ENCODE results near the gene C9orf72.
"Not testable (repeated sequence)": the region's sequence is repeated elsewhere in the genome, so short reads cannot be mapped to it uniquely, and the experiment has no call there.

Gene C9orf72

DNA sequence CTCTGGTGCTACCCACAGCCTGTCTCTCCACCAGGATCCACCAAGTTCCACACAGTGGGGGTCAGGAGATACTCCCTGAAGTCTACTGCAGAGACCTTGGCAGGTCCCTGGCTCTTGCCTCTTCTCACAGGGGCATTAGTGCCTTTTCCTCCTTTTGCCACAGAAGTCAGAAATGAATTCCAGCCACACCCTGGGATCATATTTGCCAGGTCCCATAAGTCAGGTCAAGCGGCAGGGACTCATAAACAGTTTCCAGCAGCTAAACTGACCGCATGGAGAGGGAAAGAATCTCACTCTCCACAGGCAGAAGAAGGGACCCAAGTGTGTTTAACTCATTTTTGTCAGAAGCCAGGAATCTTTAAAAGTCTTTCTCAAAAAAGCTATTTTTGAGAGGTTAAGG is 62.5 kb downstream of the C9orf72 start:
- no peak overlapping the region for H3K4me3 ChIP-seq (ENCODE audit: low read depth, low read length)
- TF ChIP-seq, protein P1, sequence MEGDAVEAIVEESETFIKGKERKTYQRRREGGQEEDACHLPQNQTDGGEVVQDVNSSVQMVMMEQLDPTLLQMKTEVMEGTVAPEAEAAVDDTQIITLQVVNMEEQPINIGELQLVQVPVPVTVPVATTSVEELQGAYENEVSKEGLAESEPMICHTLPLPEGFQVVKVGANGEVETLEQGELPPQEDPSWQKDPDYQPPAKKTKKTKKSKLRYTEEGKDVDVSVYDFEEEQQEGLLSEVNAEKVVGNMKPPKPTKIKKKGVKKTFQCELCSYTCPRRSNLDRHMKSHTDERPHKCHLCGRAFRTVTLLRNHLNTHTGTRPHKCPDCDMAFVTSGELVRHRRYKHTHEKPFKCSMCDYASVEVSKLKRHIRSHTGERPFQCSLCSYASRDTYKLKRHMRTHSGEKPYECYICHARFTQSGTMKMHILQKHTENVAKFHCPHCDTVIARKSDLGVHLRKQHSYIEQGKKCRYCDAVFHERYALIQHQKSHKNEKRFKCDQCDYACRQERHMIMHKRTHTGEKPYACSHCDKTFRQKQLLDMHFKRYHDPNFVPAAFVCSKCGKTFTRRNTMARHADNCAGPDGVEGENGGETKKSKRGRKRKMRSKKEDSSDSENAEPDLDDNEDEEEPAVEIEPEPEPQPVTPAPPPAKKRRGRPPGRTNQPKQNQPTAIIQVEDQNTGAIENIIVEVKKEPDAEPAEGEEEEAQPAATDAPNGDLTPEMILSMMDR (IDR thresholded peaks at IDR 0.05; ENCODE audit: low read depth, low read length, missing control alignments): no peak

GRCh38 chr9:27506981-27507380 is 66.3 kb downstream of the C9orf72 start:
- no peak for DNase-seq (ENCODE audit: low read depth)
- TF ChIP-seq, protein P1 (IDR thresholded peaks at IDR 0.05; ENCODE audit: low read depth, low read length, missing control alignments): no peak
- no peak overlapping the region for H3K4me3 ChIP-seq (ENCODE audit: low read depth, low read length)

More for the DNA sequence above, 62.5 kb downstream of the C9orf72 start:
- no peak for DNase-seq (ENCODE audit: low read depth)

DNA sequence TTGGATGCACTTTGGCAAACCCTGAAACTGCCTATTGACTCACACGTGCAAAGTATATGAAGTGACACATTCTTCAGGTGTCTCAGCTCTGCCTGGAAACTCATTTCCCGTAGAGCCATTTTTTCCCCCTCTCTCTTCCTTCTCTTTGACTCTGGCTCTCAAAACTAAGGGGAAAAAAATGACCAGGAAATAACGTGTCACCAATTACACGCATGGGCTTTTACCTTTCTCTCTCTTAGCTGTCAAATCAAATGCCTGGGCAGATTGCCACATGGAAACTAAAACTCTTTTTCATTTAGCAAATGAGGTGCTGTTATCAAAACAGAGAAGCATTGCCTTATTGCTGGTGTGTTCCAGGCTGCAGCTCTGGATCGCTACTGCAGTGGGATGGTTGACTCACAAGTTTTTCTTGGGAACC is 67.5 kb downstream of the C9orf72 start:
- TF ChIP-seq, protein P1 (IDR thresholded peaks at IDR 0.05; ENCODE audit: low read depth, low read length, missing control alignments): no peak
- DNase-seq (ENCODE audit: low read depth): no peak
- H3K4me3 ChIP-seq (ENCODE audit: low read depth, low read length): no peak overlapping the region

DNA sequence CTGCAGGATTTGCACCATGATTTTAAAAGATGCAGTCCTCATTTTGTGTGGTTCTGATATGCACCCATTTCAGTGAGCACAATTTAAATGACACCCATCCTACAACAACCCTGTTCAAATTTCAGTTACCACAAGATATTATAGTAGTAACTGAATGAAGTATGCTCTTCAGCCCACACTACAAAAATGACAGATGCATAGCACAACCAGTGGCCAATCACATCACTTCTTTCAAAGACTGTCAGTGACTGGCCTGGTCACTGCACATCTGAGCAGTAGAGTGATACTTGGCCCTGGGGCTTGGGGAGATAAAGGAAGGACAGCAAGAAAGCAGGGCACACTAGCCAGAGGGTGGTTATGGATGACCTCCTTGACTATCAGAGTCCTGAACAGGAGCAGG is 69.0 kb downstream of the C9orf72 start:
- DNase-seq (ENCODE audit: low read depth): no peak
- TF ChIP-seq, protein P1 (IDR thresholded peaks at IDR 0.05; ENCODE audit: low read depth, low read length, missing control alignments): no peak
- H3K4me3 ChIP-seq (ENCODE audit: low read depth, low read length): no peak overlapping the region

GRCh38 chr9:27503623-27504022 is 69.7 kb downstream of the C9orf72 start:
- DNase-seq (ENCODE audit: low read depth): no peak
- TF ChIP-seq, protein P1 (IDR thresholded peaks at IDR 0.05; ENCODE audit: low read depth, low read length, missing control alignments): no peak

GRCh38 chr9:27500902-27501301 is 72.4 kb downstream of the C9orf72 start:
- not testable (repeated sequence) for DNase-seq (ENCODE audit: low read depth); H3K4me3 ChIP-seq (ENCODE audit: low read depth, low read length)

More at GRCh38 chr9:27503623-27504022, 69.7 kb downstream of the C9orf72 start:
- H3K4me3 ChIP-seq (ENCODE audit: low read depth, low read length): no peak overlapping the region

GRCh38 chr9:27499451-27499850 is 73.8 kb downstream of the C9orf72 start:
- DNase-seq (ENCODE audit: low read depth): no peak
- TF ChIP-seq, protein P1 (IDR thresholded peaks at IDR 0.05; ENCODE audit: low read depth, low read length, missing control alignments): no peak
- H3K4me3 ChIP-seq (ENCODE audit: low read depth, low read length): no peak overlapping the region

Measured in GM12864 (cell line).